Tibial nerve (tissue), 4 donors: ENCODE data around the gene ANKRD9. TPM values are rescaled to one million over a fixed set of nuclear protein-coding genes. Genes with fewer than 3 reads are reported as not detected.

Experiments
- DNase-seq, 2 donors: peaks; one replicate each; pipeline ENCODE4 v3.0.0-alpha.2; 2019; ENCODE audit warnings: low spot score in 2 of 2
- H3K27ac ChIP-seq, 4 donors: fragments of 200-600 bp; sonication (generic) in 3 of 4; one replicate each; pipeline ENCODE4 v1.5.1; 2017 to 2019; ENCODE audit warnings: mild to moderate bottlenecking in 1 of 4
- H3K27me3 ChIP-seq, 2 donors: fragments of 200-600 bp; sonication (generic) in 1 of 2; one replicate each; pipeline versions ENCODE4 v1.5.1 to v1.6.0; 2017 to 2019
- H3K36me3 ChIP-seq, 3 donors: fragments of 200-600 bp; sonication (generic); one replicate each; pipeline ENCODE4 v1.5.1; 2018 to 2019
- H3K4me1 ChIP-seq, 4 donors: fragments of 200-600 bp; sonication (generic) in 3 of 4; one replicate each; pipeline ENCODE4 v1.5.1; 2017 to 2019
- H3K4me3 ChIP-seq, 4 donors: fragments of 200-600 bp; sonication (generic) in 3 of 4; one replicate each; pipeline ENCODE4 v1.5.1; 2017 to 2019; ENCODE audit warnings: mild to moderate bottlenecking in 1 of 4, moderate library complexity in 1 of 4
- H3K9me3 ChIP-seq, 4 donors: fragments of 200-600 bp; sonication (generic) in 3 of 4; one replicate each; pipeline ENCODE4 v1.5.1; 2017 to 2019
- CTCF ChIP-seq, 5 experiments: fragments of 200-600 bp in 3 of 5; fragments of 450-650 bp in 2 of 5; sonication (generic) in 3 of 5; IDR thresholded peaks; one replicate each; pipeline ENCODE4 v1.5.1; 2016 to 2019; ENCODE audit warnings: antibody characterized with exemption in 5 of 5, mild to moderate bottlenecking in 3 of 5, moderate library complexity in 2 of 5
- EP300 ChIP-seq, 2 donors: sonication (generic); formaldehyde crosslinking; IDR thresholded peaks; one replicate each; pipeline ENCODE4 v1.6.1; 2017; ENCODE audit warnings: antibody characterized with exemption in 2 of 2, mild to moderate bottlenecking in 1 of 2
- POLR2A ChIP-seq, 2 donors: fragments of 450-650 bp; IDR thresholded peaks; one replicate each; pipeline ENCODE4 v1.6.1; 2017; ENCODE audit warnings: antibody characterized with exemption in 2 of 2, mild to moderate bottlenecking in 2 of 2, moderate library complexity in 2 of 2
- WGBS, 2 donors: methylation state at CpG; one replicate each; pipeline ENCODE4 v1.1.5; 2018; 5-methylcytosine and 5-hydroxymethylcytosine counted together
- total RNA-seq, 4 donors: library from RNA; depleted of rRNA; stranded (reverse); fragments of >200 nt; gene quantifications; one replicate each; pipeline ENCODE4 v1.1.0, GENCODE V29; 2016

The ANKRD9 gene
- total RNA-seq, 4 donors from 2014 or later, result 11.4 to 39.3 (median 26.2) TPM

- no peaks in the 10 kb centered on the region for H3K9me3 ChIP-seq
- H3K27me3 ChIP-seq, result no peaks in the 10 kb centered on the region
- no peak for DNase-seq
- no peak overlapping the region for H3K4me3 ChIP-seq
- H3K36me3 ChIP-seq, result peaks cover 0 to 65% (median 0%) of the 10 kb centered on the region in 3 donors
- H3K27ac ChIP-seq, result no peak overlapping the region
- no peaks in the 10 kb centered on the region for H3K4me1 ChIP-seq
- no peak for TF ChIP-seq POLR2A (IDR thresholded peaks at IDR 0.05)
- no peak for TF ChIP-seq EP300 (IDR thresholded peaks at IDR 0.05)
- TF ChIP-seq CTCF (IDR thresholded peaks at IDR 0.05), result no peak
- WGBS, 2 donors, result 96 to 98% methylated on average over 1 of the region's 1 CpG
Measured at GRCh38 chr14:102469261-102469660, 40.3 kb downstream of the ANKRD9 start.

- Histone ChIP-seq H3K27me3 (no peaks in the 10 kb centered on the region), H3K36me3 (peaks cover 0 to 68% (median 0%) of the 10 kb centered on the region in 3 donors), H3K4me3 (no peak overlapping the region), H3K9me3 (no peaks in the 10 kb centered on the region), H3K4me1 (no peaks in the 10 kb centered on the region), H3K27ac (no peak overlapping the region)
- no peak for DNase-seq
- WGBS, 2 donors, result 89 to 92% methylated on average over 6 of the region's 6 CpGs
- TF ChIP-seq EP300 (IDR thresholded peaks at IDR 0.05), result no peak
Measured at GRCh38 chr14:102464846-102465341, 44.7 kb downstream of the ANKRD9 start.

- Histone ChIP-seq H3K36me3 (peaks cover 0 to 72% (median 0%) of the 10 kb centered on the region in 3 donors), H3K4me3 (no peak overlapping the region), H3K27ac (peak overlapping the region in 1 of 4 donors; percentile 3), H3K4me1 (no peaks in the 10 kb centered on the region), H3K27me3 (no peaks in the 10 kb centered on the region), H3K9me3 (no peaks in the 10 kb centered on the region)
- 89 to 93% methylated on average over 4 of the region's 4 CpGs for WGBS, 2 donors
- DNase-seq, result no peak
- TF ChIP-seq EP300 (IDR thresholded peaks at IDR 0.05), result no peak
- no peak for TF ChIP-seq POLR2A (IDR thresholded peaks at IDR 0.05)
Measured at GRCh38 chr14:102464006-102464405, 45.6 kb downstream of the ANKRD9 start.

GRCh38 chr14:102462391-102462790 lies 47.2 kb downstream of the ANKRD9 start:
- TF ChIP-seq POLR2A (IDR thresholded peaks at IDR 0.05), result no peak
- no peak for TF ChIP-seq CTCF (IDR thresholded peaks at IDR 0.05)
- no peak for TF ChIP-seq EP300 (IDR thresholded peaks at IDR 0.05)
- Histone ChIP-seq H3K27ac (no peak overlapping the region), H3K9me3 (no peaks in the 10 kb centered on the region), H3K4me3 (no peak overlapping the region), H3K4me1 (no peaks in the 10 kb centered on the region), H3K27me3 (no peaks in the 10 kb centered on the region), H3K36me3 (peaks cover 0 to 72% (median 0%) of the 10 kb centered on the region in 3 donors)
- DNase-seq, result no peak
- 65 to 78% methylated on average over 4 of the region's 4 CpGs for WGBS, 2 donors

GRCh38 chr14:102461490-102462338 lies 47.9 kb downstream of the ANKRD9 start:
- H3K9me3 ChIP-seq, result no peaks in the 10 kb centered on the region
- no peak overlapping the region for H3K27ac ChIP-seq
- H3K4me3 ChIP-seq, result no peak overlapping the region
- no peaks in the 10 kb centered on the region for H3K4me1 ChIP-seq
- peaks cover 0 to 72% (median 0%) of the 10 kb centered on the region in 3 donors for H3K36me3 ChIP-seq
- 69 to 70% methylated on average over 14 of the region's 14 CpGs for WGBS, 2 donors
- DNase-seq, result no peak
- no peaks in the 10 kb centered on the region for H3K27me3 ChIP-seq
- no peak for TF ChIP-seq EP300 (IDR thresholded peaks at IDR 0.05)
- no peak for TF ChIP-seq POLR2A (IDR thresholded peaks at IDR 0.05)
- no peak for TF ChIP-seq CTCF (IDR thresholded peaks at IDR 0.05)

GRCh38 chr14:102457509-102457908 lies 52.1 kb downstream of the ANKRD9 start:
- 77 to 96% methylated on average over 2 of the region's 2 CpGs for WGBS, 2 donors
- Histone ChIP-seq H3K36me3 (peaks cover 0 to 84% (median 0%) of the 10 kb centered on the region in 3 donors), H3K9me3 (no peaks in the 10 kb centered on the region)

More at GRCh38 chr14:102457509-102457908, 52.1 kb downstream of the ANKRD9 start:
- no peak for DNase-seq
- TF ChIP-seq CTCF (IDR thresholded peaks at IDR 0.05) (no peak), POLR2A (IDR thresholded peaks at IDR 0.05) (no peak), EP300 (IDR thresholded peaks at IDR 0.05) (no peak)
- Histone ChIP-seq H3K4me3 (no peak overlapping the region), H3K27ac (no peak overlapping the region), H3K27me3 (no peaks in the 10 kb centered on the region), H3K4me1 (no peaks in the 10 kb centered on the region)
